DOHH2 (cell line): ENCODE data around the gene RASGEF1C.

Experiments used
- H3F3A ChIP-seq: fragments of 200-600 bp; sonication (generic), shearing (Covaris generic); 2 replicates; pipeline ENCODE4 v1.6.0; 2016; ENCODE audit warnings: antibody characterized with exemption, mild to moderate bottlenecking; ENCODE audit not compliant: control insufficient read depth, insufficient read depth
- H3K27ac ChIP-seq: fragments of 200-600 bp; sonication (generic); 2 replicates; pipeline ENCODE4 v1.5.1; 2014; ENCODE audit warnings: low read depth, mild to moderate bottlenecking, low read length, moderate library complexity
- H3K27me3 ChIP-seq: fragments of 200-600 bp; sonication (generic); 2 replicates; pipeline ENCODE4 v1.6.1; 2014; ENCODE audit warnings: mild to moderate bottlenecking, low read length, mixed read lengths; ENCODE audit not compliant: control insufficient read depth
- H3K36me3 ChIP-seq: fragments of 200-600 bp; sonication (generic); 2 replicates; pipeline ENCODE4 v1.6.1; 2014; ENCODE audit warnings: mild to moderate bottlenecking, low read length, moderate library complexity, mixed read lengths; ENCODE audit not compliant: control insufficient read depth
- H3K4me1 ChIP-seq: fragments of 200-600 bp; sonication (generic); 2 replicates; pipeline ENCODE4 v1.6.1; 2014; ENCODE audit warnings: mild to moderate bottlenecking, low read length, mixed read lengths; ENCODE audit not compliant: control insufficient read depth
- H3K4me2 ChIP-seq: fragments of 200-600 bp; sonication (generic); 2 replicates; pipeline ENCODE4 v1.6.0; 2014; ENCODE audit warnings: mild to moderate bottlenecking, low read length, moderate library complexity
- H3K4me3 ChIP-seq: fragments of 200-600 bp; sonication (generic); 2 replicates; pipeline ENCODE4 v1.5.1; 2014; ENCODE audit warnings: mild to moderate bottlenecking, low read length, mixed read lengths
- H3K79me2 ChIP-seq: fragments of 200-600 bp; sonication (generic); 2 replicates; pipeline ENCODE4 v1.6.1; 2014; ENCODE audit warnings: mild to moderate bottlenecking, low read length, mixed read lengths; ENCODE audit not compliant: control insufficient read depth
- H3K9me2 ChIP-seq: fragments of 200-600 bp; sonication (generic); replicated peaks from 2 replicates; pipeline ENCODE4 v1.6.1; 2014; ENCODE audit warnings: mild to moderate bottlenecking, low read length, mixed read lengths; ENCODE audit not compliant: control insufficient read depth
- H3K9me3 ChIP-seq: fragments of 200-600 bp; sonication (generic); 2 replicates; pipeline ENCODE4 v1.6.1; 2014; ENCODE audit warnings: antibody characterized with exemption, low read length, mixed read lengths; ENCODE audit not compliant: control insufficient read depth, insufficient read depth
- H4K20me1 ChIP-seq: fragments of 200-600 bp; sonication (generic); 2 replicates; pipeline ENCODE4 v1.6.0; 2014; ENCODE audit warnings: low read depth, mild to moderate bottlenecking, antibody characterized with exemption, low read length, moderate library complexity; ENCODE audit not compliant: control insufficient read depth, insufficient read depth
- EZH2phosphoT487 ChIP-seq: fragments of 200-600 bp; sonication (generic); IDR thresholded peaks from 2 replicates; pipeline ENCODE4 v1.6.1; 2017; ENCODE audit warnings: borderline replicate concordance, mild to moderate bottlenecking, antibody characterized with exemption, low read length, moderate library complexity, mixed read lengths
- TF ChIP-seq, protein P1 (sequence below): fragments of 200-600 bp; sonication (generic); IDR thresholded peaks from one replicate; pipeline ENCODE4 v1.5.1; 2014; ENCODE audit warnings: antibody characterized with exemption, mild to moderate bottlenecking, low read depth, low read length; ENCODE audit not compliant: poor library complexity, severe bottlenecking

RASGEF1C gene

DNA sequence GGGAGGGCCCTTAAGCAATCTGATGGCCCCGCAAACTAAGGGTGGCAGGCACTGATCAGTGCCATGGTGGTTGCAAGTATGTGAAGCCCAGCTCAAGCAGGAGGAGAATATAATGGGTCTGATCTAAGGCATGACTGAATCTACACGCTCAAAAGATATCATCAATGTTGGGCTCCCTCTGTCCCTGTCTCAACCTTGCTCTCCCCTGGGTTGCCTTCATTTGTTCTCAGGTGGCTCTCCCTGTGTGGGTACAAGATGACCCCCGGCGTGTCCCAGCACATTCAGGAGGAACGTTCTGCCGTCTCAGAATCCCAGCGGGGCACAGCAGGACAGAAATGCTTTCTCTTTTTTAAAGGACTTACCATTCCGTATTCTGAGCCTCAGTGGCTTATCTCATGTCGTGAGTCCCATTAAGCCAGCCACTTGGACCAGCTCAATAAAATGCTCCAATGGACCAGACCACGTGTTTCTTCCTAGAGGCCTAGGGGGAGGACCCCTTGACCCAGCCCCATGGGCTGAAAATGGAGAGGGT, 125.4 kb downstream of the RASGEF1C start:
- Histone ChIP-seq H3K9me3 (no peaks in the 10 kb centered on the region), H3K79me2 (no peaks in the 10 kb centered on the region), H4K20me1 (no peaks in the 10 kb centered on the region), H3F3A (no peaks in the 10 kb centered on the region), H3K36me3 (no peaks in the 10 kb centered on the region), H3K9me2 (no peaks in the 10 kb centered on the region), H3K27me3 (no peaks in the 10 kb centered on the region), H3K4me1 (no peaks in the 10 kb centered on the region), H3K4me3 (no peak overlapping the region), H3K27ac (no peak overlapping the region), H3K4me2 (no peak overlapping the region)
- no peak for TF ChIP-seq EZH2phosphoT487
- TF ChIP-seq, protein P1, sequence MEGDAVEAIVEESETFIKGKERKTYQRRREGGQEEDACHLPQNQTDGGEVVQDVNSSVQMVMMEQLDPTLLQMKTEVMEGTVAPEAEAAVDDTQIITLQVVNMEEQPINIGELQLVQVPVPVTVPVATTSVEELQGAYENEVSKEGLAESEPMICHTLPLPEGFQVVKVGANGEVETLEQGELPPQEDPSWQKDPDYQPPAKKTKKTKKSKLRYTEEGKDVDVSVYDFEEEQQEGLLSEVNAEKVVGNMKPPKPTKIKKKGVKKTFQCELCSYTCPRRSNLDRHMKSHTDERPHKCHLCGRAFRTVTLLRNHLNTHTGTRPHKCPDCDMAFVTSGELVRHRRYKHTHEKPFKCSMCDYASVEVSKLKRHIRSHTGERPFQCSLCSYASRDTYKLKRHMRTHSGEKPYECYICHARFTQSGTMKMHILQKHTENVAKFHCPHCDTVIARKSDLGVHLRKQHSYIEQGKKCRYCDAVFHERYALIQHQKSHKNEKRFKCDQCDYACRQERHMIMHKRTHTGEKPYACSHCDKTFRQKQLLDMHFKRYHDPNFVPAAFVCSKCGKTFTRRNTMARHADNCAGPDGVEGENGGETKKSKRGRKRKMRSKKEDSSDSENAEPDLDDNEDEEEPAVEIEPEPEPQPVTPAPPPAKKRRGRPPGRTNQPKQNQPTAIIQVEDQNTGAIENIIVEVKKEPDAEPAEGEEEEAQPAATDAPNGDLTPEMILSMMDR, result no peak

DNA sequence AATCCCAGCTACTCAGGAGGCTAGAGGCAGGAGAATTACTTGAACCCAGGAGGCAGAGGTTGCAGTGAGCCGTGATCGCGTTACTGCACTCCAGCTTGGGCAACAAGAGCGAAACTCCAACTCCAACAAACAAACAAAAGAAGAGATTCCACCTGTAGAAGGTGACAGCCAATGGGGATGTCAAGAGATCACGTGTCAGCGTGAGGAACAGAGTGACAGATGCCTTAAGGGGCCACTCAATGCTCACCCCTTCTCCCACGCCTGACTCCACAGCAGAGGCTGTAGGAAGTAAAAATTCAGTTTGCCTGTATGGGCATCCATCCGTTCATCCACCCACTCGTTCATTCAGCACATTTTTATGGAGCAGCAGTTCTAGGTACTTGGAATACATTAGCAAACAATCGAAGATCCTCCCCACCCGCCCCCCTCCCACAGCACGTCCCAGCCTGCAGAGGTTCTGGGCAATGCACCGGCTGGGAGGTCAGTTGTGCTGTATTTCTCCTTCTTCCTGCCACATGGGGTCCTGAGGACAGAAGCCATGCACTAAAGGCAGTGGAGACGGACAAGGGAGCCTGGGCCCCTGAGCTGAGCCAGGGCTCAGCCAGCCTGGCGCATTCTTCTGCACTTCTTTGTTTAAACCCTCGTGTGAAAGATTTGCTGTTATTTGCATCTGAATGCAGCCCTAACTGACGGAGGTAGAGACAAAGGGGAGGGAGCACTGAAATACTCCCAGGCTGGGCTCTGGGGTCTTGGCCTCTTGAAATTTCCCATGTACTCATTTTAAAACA, 126.2 kb downstream of the RASGEF1C start:
- no peaks in the 10 kb centered on the region for H3F3A ChIP-seq
- no peaks in the 10 kb centered on the region for H3K36me3 ChIP-seq
- no peaks in the 10 kb centered on the region for H4K20me1 ChIP-seq
- no peaks in the 10 kb centered on the region for H3K27me3 ChIP-seq
- H3K27ac ChIP-seq, result no peak overlapping the region
- H3K9me2 ChIP-seq, result no peaks in the 10 kb centered on the region
- H3K79me2 ChIP-seq, result no peaks in the 10 kb centered on the region
- H3K4me2 ChIP-seq, result no peak overlapping the region
- H3K4me3 ChIP-seq, result no peak overlapping the region
- H3K4me1 ChIP-seq, result no peaks in the 10 kb centered on the region
- TF ChIP-seq EZH2phosphoT487, result no peak
- TF ChIP-seq, protein P1, result no peak
- no peaks in the 10 kb centered on the region for H3K9me3 ChIP-seq

DNA sequence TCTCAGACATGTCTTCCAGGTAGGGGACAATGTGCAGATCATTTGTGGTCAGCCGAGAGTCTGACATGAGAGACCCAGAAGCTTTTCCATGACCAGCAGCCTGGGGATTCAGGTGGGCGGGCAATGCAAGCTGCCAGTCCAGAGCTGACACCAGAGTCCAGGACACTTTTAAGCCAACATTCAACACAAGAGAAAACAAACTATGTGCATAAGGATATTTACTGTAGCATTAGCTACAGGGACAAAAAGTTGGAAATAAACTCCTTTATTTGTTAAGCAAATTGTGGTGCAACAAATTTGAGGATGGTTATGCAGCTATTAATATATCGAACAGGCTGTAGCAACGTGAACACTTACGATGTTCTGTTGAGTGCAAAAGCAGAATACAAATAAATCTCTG, 127.5 kb downstream of the RASGEF1C start:
- Histone ChIP-seq H3K4me3 (no peak overlapping the region), H3K36me3 (no peaks in the 10 kb centered on the region), H3K9me3 (no peaks in the 10 kb centered on the region), H3K4me2 (no peak overlapping the region), H3K79me2 (no peaks in the 10 kb centered on the region), H3K9me2 (no peaks in the 10 kb centered on the region), H4K20me1 (no peaks in the 10 kb centered on the region), H3F3A (no peaks in the 10 kb centered on the region), H3K27me3 (no peaks in the 10 kb centered on the region), H3K27ac (no peak overlapping the region), H3K4me1 (no peaks in the 10 kb centered on the region)
- TF ChIP-seq, protein P1, result no peak
- no peak for TF ChIP-seq EZH2phosphoT487
